ENCODE results near the gene GAREM2.

GRCh38 chr2:26229595-26229994 lies 56.7 kb downstream of the GAREM2 start:
- TF ChIP-seq CTCF (IDR thresholded peaks at IDR 0.05): no peak
- TF ChIP-seq POLR2A (IDR thresholded peaks at IDR 0.05): no peak
- TF ChIP-seq POLR2AphosphoS5 (IDR thresholded peaks at IDR 0.05): no peak
